Ovary (tissue), 9 donors: Measurements from ENCODE around the gene DPF3. TPM values are rescaled to one million over a fixed set of nuclear protein-coding genes. Genes with fewer than 3 reads are reported as not detected.

Source experiments
- DNase-seq, 5 donors: peaks; one replicate each; pipeline ENCODE4 v3.0.0-alpha.2; 2019 to 2020
- H3K27ac ChIP-seq, 2 donors: fragments of 200-600 bp; one replicate each; pipeline versions ENCODE4 v1.5.1 to v1.8.0; 2019 to 2022
- H3K27me3 ChIP-seq: fragments of 200-600 bp; one replicate; pipeline ENCODE4 v1.8.0; 2022
- H3K36me3 ChIP-seq: fragments of 200-600 bp; sonication (generic); one replicate; pipeline ENCODE4 v1.5.1; 2019
- H3K4me1 ChIP-seq: one replicate; pipeline ENCODE4 v1.8.1; 2013; ENCODE audit warnings: mild to moderate bottlenecking, moderate library complexity; ENCODE audit not compliant: insufficient read depth
- H3K4me3 ChIP-seq: fragments of 200-600 bp; sonication (generic); one replicate; pipeline ENCODE4 v1.5.1; 2017
- H3K9me3 ChIP-seq, 2 donors: fragments of 200-600 bp in 1 of 2; sonication (generic) in 1 of 2; one replicate each; pipeline versions ENCODE4 v1.5.1 to v1.8.1; 2013 to 2019; ENCODE audit warnings: mild to moderate bottlenecking in 1 of 2, moderate library complexity in 1 of 2
- CTCF ChIP-seq, 3 donors: fragments of 450-650 bp in 2 of 3; fragments of 200-600 bp in 1 of 3; IDR thresholded peaks; one replicate each; pipeline versions ENCODE4 v1.5.1 to v1.8.0; 2016 to 2022; ENCODE audit warnings: antibody characterized with exemption in 3 of 3, mild to moderate bottlenecking in 1 of 3
- EP300 ChIP-seq: sonication (generic); formaldehyde crosslinking; IDR thresholded peaks from one replicate; pipeline ENCODE4 v1.6.1; 2017; ENCODE audit warnings: antibody characterized with exemption
- POLR2A ChIP-seq: fragments of 450-650 bp; IDR thresholded peaks from one replicate; pipeline ENCODE4 v1.6.1; 2017; ENCODE audit warnings: antibody characterized with exemption, mild to moderate bottlenecking, moderate library complexity
- WGBS, 3 donors: extraction: QIAGEN DNeasy Blood & Tissue Kit in 1 of 3; methylation state at CpG; one replicate each; pipeline versions ENCODE4 v1.1.5 to v1.1.7; 2013 to 2017; 5-methylcytosine and 5-hydroxymethylcytosine counted together
- intact Hi-C, 4 donors: fragments of 100-400 bp; cut with DNase I; formaldehyde crosslinking; loops; one replicate each; pipeline versions ENCODE4 v1.11.0 to v1.15.1; 2022 to 2023
- polyA plus RNA-seq, 2 donors: library from polyadenylated mRNA; stranded (reverse); fragments of 200-250 nt in 1 of 2; fragments of 350-450 nt in 1 of 2; fragmentation: Illumina TruSeq in 1 of 2; extraction: RNeasy Lipid Tissue Mini Kit (QIAGEN cat#74804) in 1 of 2; gene quantifications; one replicate each; pipeline ENCODE4 v1.2.3, GENCODE V29; 2013 to 2014
- total RNA-seq, 7 donors: library from RNA; depleted of rRNA in 2 of 7; stranded (reverse); fragments of >200 nt in 2 of 7; fragmentation: NEBNext Ultra II Directional in 3 of 7; extraction: Animal tissue kit (Norgen Biotek cat#: 25700) in 3 of 7; gene quantifications; one replicate each; pipeline versions ENCODE4 v1.1.0 to v1.2.4, GENCODE V29; 2016 to 2023
- donor health status: DM: no; HTN: no; CAD: no; lungs with moderate emphysema.
- donor health status: DM: no; HTN: no; CAD: no.
- donor health status: Bipolar disorder and iron deficiency.
- donor health status: DM: yes; HTN: yes; CAD: no.
- donor health status: DM: no; HTN: no; CAD: no.
- donor health status: DM: yes; HTN: yes; CAD: no.

The DPF3 gene
- total and polyA plus RNA-seq, 9 donors = 6.3 to 34.4 (median 21.9) TPM

GRCh38 chr14:72595152-72595862, 298.6 kb downstream of the DPF3 start:
- Histone ChIP-seq H3K4me3 (no peak overlapping the region), H3K27ac (no peak overlapping the region), H3K9me3 (no peaks in the 10 kb centered on the region), H3K4me1 (no peaks in the 10 kb centered on the region), H3K27me3 (no peaks in the 10 kb centered on the region), H3K36me3 (no peaks in the 10 kb centered on the region)
- no peak for DNase-seq
- TF ChIP-seq POLR2A = no peak
- no peak for TF ChIP-seq EP300
- TF ChIP-seq CTCF (IDR thresholded peaks at IDR 0.05) = no peak
- intact Hi-C loops = no loop called here
- WGBS, 3 donors = 94 to 95% (median 94%) methylated on average over 8 of the region's 8 CpGs

- no peaks in the 10 kb centered on the region for H3K9me3 ChIP-seq
Measured at GRCh38 chr14:72594099-72594901, 299.6 kb downstream of the DPF3 start.

GRCh38 chr14:72591391-72591790, 302.5 kb downstream of the DPF3 start:
- WGBS, 3 donors = 79 to 84% (median 81%) methylated on average over 4 of the region's 4 CpGs
- no peaks in the 10 kb centered on the region for H3K36me3 ChIP-seq
- no peak overlapping the region for H3K4me3 ChIP-seq
- no peaks in the 10 kb centered on the region for H3K4me1 ChIP-seq
- TF ChIP-seq POLR2A (no peak), CTCF (IDR thresholded peaks at IDR 0.05) (no peak), EP300 (no peak)
- no peaks in the 10 kb centered on the region for H3K9me3 ChIP-seq
- H3K27me3 ChIP-seq = no peaks in the 10 kb centered on the region
- no peak overlapping the region for H3K27ac ChIP-seq
- no peak for DNase-seq
- intact Hi-C loops = no loop called here

More at GRCh38 chr14:72594099-72594901, 299.6 kb downstream of the DPF3 start:
- H3K4me1 ChIP-seq = no peaks in the 10 kb centered on the region
- no peak for DNase-seq
- H3K4me3 ChIP-seq = no peak overlapping the region
- H3K27ac ChIP-seq = no peak overlapping the region
- no peaks in the 10 kb centered on the region for H3K36me3 ChIP-seq
- TF ChIP-seq EP300 = no peak
- no peak for TF ChIP-seq POLR2A
- no peak for TF ChIP-seq CTCF (IDR thresholded peaks at IDR 0.05)
- intact Hi-C loops = no loop called here
- no peaks in the 10 kb centered on the region for H3K27me3 ChIP-seq
- 82 to 86% (median 83%) methylated on average over 14 of the region's 14 CpGs for WGBS, 3 donors

GRCh38 chr14:72590577-72590976, 303.3 kb downstream of the DPF3 start:
- no peak for TF ChIP-seq POLR2A
- TF ChIP-seq CTCF (IDR thresholded peaks at IDR 0.05) = no peak
- TF ChIP-seq EP300 = no peak
- Histone ChIP-seq H3K27me3 (no peaks in the 10 kb centered on the region), H3K4me3 (no peak overlapping the region), H3K4me1 (no peaks in the 10 kb centered on the region), H3K27ac (no peak overlapping the region), H3K36me3 (no peaks in the 10 kb centered on the region), H3K9me3 (no peaks in the 10 kb centered on the region)
- intact Hi-C loops = no loop called here
- no peak for DNase-seq
- WGBS, 3 donors = 79 to 87% (median 83%) methylated on average over 7 of the region's 7 CpGs
